ENCODE results near the gene RGS12.

The RGS12 gene

GRCh38 chr4:3253808-3254207, 39.0 kb upstream of the RGS12 start:
- DNase-seq: no peak

GRCh38 chr4:3254302-3255131, 38.3 kb upstream of the RGS12 start:
- no peak for DNase-seq

GRCh38 chr4:3255611-3256186, 37.1 kb upstream of the RGS12 start:
- no peak for DNase-seq

DNA sequence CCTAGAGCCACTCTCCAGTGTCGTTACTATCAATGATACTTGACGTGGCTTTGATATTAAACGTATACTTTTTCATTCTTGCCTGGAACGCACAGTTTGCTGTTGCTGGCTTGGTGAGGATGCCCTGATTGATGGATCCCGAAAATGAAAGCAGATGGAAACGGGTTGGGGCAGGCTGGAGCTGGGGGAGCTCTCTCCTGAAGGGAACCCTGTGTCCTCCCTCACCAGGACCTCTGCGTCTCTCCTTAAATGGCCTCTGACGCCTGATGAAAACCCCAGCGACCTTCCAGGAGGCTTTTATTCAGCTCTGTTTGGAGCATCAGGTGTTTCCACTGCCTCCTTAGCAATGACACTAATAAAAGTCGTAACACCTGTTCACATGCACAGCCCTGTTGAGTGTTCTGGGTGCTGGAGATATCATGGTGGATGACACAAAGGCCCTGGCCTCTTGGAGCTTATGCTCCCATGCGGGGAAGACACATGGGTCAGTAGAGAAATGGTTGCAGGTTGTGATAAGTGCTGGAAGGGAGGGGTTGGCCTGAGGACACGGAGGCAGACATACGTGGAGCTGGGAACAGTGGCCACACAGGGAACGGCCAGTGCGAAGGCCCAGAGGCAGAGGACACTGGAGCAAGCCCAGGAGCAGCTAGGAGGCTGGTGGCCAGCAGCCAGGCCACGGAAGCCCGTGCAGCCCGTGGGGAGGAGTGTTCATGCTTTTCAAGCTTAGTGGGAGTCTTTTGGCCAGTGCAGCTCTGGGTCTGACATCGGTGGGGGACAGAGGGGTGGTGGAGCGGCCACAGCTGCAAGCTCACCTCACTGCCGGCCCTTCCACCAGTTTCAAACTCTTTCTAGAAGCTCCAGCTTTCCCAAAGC, 36.4 kb upstream of the RGS12 start:
- DNase-seq: no peak

GRCh38 chr4:3257103-3257555, 35.7 kb upstream of the RGS12 start:
- no peak for DNase-seq

DNA sequence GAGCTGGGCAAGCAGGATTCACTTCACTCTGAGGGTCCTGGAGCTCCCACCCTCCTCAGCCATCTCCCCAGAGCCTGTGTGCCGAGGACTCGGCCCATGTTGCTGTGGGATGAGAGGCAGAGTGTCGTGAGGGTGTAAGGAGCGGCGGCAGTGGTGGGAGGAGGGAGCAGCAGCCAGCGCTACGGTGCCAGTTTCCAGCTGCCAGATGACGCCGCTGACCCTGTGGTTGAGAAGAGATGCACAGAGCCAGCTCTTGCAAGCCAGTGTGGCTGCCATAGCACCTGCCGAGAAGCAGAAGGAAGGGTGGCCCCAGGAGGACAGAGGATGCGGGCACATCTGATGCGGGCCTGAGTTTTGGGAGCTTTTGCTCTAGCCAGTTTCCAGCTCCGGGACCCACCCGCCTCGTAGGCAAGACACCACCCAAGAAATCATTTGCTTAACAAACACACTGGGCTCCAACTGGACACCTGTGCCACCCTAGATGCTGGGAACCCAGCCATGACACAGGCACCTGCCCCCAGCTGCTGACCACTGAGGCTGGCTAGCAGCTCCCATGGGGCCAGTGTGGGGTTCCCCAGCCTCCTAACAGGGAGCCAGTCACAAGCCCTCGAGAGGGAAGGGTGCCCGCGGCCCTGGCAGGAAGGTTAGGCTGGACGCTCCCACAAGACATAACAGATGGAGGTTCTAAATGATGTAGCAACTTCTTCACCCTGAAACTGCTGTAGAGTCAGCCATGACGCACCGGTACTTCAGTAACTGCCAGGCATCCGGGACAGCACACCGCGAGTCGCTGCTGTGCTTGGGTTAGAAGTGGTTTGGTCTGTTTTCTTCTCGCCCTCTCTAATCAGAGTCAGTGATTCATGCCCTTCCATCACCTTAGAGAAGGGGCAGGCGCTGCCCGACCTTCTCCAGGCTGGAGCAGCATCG, 35.0 kb upstream of the RGS12 start:
- DNase-seq: no peak

DNA sequence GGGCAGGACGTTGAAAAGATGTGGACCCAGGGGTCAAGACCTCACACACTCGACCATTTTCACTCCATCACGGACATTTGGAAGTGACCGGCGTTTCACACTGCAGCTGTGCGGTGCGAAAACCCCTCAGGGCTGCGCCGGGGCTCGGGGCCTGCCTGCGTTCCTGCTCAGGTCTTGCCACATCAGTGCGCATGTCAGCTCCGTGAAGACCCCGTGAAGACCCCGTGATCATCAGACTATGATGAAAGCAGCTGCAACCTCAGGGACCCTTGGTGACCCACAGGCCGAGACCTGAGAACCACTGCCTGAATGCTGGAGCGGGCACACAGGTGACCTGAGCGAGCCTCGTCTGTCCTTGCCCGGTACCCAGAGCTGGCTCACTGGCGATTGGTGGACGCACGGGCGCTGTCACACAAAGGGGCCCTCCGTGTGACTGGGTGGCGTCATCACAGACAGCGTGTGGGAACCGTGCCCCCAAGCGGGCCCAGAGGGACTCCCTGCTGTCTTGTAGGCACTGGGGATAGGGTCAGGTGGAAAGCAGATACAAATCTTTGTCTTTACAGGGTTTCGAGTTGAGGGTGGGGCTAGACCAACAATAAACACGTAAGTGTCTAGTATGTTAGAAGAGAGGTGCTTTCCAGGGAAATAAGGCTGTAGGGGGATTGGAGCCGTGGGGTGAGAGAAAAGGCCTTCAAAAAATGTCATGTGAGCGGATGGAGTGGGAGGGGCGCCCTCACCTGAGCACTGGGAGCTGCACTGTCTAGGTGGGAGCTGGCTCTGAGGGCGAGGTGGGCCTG, 31.2 kb upstream of the RGS12 start:
- DNase-seq: no peak

DNA sequence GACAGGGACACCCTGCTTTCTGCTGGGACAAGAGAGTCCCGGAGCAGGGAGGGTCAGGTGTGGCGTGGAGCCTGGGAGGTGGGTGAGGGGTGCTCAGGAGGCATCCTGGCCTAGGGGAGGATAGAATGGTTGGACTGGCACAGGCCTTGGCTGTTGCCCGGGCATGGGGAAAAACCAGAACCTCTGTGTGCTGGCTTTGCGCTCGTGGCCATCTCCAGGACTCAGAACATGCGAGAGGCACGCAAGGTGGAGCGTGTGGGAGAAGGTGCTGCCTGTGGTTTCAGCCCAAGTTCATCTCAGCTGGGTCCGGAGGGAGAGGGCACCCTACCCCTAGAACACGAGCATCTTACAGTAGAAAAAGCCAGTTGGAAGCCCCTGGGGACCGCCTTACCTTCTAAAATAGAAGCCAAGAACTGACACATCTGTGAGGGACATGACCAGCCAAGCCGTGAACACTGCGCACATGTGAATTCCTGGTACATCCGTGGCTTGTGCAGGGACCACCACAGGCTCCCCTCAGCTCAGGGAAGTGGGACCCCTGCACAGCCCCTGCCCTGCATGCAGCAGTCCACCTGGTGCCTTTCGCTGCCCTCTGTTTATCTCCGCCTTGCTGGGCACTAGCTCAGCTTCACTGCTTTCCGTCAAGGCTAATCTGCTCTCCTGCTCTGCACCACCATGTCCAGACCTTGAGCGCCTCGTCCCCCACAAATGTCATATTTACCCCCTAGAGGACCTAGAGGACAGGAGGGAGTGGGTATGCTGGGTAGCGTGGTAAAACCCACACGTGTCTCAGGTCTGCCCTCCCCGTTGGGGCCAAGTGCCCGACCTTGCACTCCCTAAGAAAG, 30.4 kb upstream of the RGS12 start:
- no peak for DNase-seq

DNA sequence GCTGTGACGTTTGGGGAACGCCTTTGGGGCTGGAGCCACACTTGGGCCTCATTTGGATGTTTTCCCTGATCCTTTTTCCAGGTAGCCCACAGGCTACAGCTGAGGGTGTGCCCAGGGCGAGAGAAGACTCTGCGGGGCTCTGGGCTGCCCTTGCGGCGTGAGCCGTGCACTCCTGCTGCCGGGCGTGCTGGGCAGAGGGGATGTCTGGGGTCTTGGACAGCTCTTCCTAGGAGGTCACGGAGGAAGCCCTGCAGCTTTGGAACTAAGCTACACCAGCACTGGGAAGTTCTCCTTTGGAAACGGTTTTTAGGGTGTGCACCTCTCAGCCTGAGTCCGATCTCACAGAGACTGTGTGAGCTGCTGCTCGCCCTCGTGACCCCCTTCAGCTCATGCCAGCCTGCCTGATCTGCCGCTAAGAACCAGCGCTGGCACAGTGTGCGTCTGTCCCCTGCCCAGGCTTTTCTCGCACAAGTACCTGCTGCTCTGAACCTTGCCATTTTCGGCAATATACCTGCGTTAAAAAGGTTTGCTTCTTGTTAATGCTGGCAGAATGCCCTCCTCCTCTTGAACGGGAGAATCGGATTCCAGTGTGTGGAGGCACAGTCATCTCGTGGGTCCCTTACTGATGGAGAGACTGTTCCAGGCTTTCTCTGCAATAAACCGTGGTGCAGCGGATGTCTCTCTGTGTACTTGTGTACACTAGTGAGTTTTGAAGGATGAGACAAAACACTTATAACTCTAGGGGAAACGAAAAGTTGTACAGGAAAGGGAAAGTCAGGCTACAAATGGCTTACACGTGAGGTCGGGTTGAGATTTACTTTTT, 29.6 kb upstream of the RGS12 start:
- DNase-seq: no peak

DNA sequence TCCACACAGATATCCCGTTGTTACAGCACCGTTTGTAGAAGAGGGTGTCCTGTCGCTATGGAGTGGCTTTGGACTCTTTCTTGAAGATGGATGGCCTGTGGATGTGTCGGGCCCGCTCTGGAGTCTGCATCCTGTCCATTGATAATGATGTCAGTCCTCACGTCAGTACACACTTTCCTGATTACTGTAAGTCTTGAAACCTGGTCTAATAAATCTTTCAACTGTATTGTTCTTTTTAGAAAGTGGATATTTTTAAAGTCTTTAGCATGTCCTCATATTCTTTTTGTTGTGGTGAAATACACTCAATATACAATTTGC, 29.0 kb upstream of the RGS12 start:
- no peak for DNase-seq

DNA sequence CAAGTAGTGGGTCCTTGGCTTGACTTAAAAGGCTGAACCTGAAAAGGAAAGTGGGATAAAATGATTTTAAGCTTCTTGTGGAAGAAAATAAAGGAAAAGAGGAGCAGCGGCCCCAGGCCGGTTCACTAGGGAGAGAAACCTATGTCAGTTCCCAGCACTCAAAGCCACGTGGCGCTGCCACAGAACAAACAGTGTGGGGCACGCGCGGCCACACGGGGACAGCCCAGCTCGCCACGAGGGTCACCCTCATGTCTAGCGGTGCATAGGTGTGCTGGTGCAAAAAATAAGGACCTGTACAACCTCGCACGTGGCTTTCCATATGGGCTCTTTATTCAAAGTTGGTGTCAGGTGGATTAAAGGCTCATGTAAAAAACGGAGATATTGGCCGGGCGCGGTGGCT, 26.7 kb upstream of the RGS12 start:
- peak; percentile 9 for DNase-seq

DNA sequence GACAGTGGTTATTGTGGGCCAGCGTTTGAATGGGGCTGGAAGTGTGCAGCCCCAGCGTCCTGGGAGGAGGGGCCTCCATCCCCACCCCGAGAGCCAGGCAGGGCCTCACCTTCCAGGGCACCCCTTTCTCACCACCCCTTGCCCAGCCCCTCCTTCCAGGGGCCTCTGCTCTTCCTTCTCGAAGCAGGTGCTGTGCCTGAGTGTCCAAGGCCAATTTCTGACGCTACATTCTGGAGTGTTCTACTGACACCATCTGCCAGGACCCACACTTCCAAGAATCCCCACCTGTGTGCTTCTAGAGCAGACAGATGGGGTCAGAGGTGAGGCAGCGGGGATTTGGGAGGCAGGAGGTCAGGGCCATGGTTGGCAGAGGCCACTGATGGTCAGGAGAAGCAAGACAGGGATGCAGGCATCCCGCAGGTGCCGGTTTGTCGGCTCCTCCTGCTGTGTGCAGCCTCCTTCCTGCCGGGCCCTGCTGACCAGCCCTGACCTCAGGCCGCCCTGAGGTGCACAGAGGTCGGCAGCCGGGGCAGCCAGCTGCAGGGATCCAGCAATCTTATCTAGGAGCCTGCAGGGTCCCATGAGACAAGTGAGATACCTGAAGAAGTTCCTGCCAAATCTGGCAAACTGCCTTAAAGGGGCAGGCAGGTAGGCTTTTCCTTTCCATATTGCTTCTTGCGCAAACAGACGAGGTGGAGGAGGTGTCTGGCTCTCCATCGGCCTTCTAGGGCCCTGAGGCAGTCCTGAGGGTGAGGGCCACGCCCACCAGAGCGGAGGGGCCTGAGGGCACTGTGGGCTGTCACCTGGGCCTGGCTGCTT, 25.0 kb upstream of the RGS12 start:
- DNase-seq: peak; percentile 13

DNA sequence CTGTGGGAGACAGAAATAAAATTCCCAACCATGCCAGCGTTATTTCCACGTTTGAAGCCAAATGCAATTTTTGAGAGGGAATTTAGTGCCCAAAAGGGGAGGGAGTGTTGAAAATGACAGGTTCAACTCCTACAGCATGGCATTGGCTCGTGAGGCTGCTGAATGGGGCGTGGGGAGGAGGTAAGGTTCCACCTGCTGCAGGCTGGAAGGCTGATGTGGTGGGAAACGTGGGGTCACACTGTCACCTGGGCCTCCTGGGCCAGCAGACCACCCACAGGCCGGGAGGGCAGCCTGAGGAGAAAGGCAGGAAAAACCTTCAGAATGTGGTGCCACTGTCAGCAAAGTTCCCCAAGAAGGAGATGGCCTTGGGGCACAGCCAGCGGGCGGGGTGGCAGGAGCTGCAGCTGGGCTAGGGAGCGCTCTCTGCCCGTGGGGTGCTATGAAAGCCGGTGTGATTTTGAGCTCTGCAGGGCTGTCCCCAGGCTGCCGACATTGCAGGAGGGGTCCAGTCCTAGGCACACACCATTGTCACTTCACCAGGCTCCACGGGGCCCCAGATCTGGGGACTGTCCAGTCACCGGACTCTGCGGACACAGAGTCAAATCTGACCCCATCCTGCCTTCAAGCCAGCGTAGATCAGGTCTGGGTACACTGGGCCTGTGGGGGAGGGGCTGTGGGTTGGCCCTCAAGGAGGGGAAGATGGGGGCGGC, 24.3 kb upstream of the RGS12 start:
- peak; percentile 16 for DNase-seq

DNA sequence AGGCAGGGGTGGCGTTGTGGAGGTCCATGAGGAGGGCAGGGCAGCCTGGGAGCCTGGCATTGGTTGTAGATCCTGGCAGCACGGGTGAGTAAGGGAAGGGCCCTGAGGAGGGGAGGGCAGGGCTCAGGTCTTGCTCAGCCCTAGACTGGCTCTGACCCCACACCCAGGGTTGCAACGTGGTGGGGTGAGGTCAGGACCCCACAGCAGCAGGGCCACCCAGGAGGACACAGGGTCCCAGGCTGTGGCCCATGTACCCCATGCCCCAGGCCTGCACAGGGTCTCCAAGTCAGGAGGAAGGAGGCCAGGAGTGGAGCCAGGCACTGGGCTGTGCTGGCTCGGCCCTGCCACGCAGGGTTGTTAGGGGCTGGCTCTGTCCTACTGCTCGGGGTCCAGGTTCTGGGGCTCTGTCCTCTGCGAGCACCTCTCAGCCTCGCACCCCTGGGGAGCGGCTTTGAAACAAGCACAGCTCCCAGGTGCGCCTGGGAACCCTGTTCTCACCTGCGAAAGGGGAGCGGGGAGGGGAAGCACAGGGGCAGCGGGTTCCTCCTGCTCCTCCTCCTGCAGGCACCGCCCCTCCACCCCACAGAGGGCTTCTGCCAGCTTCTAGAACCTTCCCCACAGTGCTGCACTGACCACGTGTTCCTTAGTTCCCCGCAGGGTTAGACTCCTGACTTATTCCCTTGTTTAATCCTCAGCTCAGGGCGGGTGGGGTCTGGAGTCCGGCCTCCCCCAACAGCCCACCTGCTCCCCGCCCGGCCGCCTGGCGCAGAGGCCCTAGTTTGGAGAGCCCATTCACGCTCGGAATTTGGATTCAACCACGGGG, 23.5 kb upstream of the RGS12 start:
- DNase-seq: peak; percentile 18

- peak; percentile 11 for DNase-seq
Measured at GRCh38 chr4:3269991-3270611, 22.7 kb upstream of the RGS12 start.

DNA sequence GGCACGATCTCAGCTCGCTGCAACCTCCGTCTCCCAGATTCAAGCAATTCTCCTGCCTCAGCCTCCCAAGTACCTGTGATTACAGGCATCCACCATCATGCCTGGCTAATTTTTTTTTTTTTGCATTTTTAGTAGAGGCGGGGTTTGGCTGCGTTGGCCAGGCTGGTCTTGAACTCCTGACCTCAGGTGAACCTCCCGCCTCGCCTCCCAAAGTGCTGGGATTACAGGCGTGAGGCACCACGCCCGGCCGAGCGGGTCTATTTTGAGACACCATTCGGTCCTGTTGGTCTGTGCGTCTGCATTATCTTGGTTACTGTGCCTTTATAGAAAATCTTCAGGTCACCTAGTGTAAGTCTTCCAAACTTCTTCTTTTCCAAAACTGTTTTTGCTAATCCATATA, 21.7 kb upstream of the RGS12 start:
- peak; percentile 6 for DNase-seq

DNA sequence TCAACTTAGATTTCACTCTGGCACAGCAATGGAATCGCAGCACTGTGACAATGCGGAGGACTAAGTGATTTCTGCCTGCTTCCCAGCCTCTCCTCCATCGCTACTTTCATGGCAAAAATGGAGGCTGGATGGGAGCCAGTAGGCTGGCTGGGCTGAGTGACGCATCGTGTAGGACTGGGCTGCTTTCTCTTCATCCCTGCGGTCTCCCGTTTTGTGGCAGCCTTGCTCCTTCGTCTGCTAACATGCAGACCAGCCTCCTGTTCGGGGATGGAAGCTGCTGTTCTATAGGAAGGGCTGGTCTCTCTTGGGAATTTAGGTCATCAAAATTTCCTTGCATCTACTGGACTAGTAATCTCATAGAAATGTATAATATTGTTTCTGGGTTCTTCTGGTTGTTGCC, 15.8 kb upstream of the RGS12 start:
- DNase-seq: peak; percentile 1
